GM10248 (cell line): Measurements from ENCODE around the gene ZNF697.
"Not testable (repeated sequence)": the region's sequence is repeated elsewhere in the genome, so short reads cannot be mapped to it uniquely, and the experiment has no call there.

ENCODE experiments used
- CTCF ChIA-PET: fragments of 300-600 bp; sonication (Branson Sonifier 250); formaldehyde crosslinking; extraction: SDS; loops from one replicate; lab custom pipeline; 2021; ENCODE audit warnings: antibody characterized with exemption; lab: Yijun Ruan, JAX
- POLR2A ChIA-PET: fragments of 350-650 bp; sonication (Branson Sonifier 250); formaldehyde crosslinking; extraction: SDS; loops from one replicate; lab custom pipeline; 2020; ENCODE audit warnings: antibody characterized with exemption; lab: Yijun Ruan, JAX
- DNase-seq: peaks from one replicate; pipeline ENCODE4 v3.0.0; 2012; ENCODE audit errors: extremely low spot score
- TF ChIP-seq, protein P1 (sequence below): IDR thresholded peaks from 2 replicates; pipeline ENCODE4 v1.5.1; 2012; ENCODE audit warnings: mild to moderate bottlenecking, low read depth; ENCODE audit errors: extremely low read depth, missing control alignments, control extremely low read depth

ZNF697 gene

DNA sequence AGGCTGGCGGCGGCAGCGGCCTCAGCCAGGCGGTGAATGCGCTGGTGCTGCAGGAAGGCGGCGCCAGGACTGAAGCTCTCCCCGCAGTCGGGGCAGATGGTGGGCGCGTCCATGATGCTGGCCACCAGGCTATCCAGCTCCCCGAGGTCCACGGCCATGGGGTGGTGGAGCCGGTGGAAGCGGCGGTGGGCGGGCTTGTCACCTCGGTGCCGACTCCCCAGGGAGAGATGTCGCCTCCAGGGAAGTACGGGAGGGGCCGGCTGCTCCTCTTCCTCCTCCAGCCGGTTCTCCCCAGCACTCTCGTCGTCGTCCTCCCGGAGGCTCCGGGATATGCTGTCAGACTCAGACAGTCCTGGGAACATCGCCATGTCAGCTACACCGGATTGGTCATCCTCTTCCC is 24.4 kb downstream of the ZNF697 start:
- DNase-seq, result no peak
- ChIA-PET POLR2A (no interaction called here), CTCF (interaction anchor here (1.2 to 26.6 kb wide), 3 partner anchors 9 to 40 kb away, joined by 3 to 1134 read pairs (median 28); partner anchors contain the start of gene ZNF697)
- TF ChIP-seq, protein P1, sequence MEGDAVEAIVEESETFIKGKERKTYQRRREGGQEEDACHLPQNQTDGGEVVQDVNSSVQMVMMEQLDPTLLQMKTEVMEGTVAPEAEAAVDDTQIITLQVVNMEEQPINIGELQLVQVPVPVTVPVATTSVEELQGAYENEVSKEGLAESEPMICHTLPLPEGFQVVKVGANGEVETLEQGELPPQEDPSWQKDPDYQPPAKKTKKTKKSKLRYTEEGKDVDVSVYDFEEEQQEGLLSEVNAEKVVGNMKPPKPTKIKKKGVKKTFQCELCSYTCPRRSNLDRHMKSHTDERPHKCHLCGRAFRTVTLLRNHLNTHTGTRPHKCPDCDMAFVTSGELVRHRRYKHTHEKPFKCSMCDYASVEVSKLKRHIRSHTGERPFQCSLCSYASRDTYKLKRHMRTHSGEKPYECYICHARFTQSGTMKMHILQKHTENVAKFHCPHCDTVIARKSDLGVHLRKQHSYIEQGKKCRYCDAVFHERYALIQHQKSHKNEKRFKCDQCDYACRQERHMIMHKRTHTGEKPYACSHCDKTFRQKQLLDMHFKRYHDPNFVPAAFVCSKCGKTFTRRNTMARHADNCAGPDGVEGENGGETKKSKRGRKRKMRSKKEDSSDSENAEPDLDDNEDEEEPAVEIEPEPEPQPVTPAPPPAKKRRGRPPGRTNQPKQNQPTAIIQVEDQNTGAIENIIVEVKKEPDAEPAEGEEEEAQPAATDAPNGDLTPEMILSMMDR, result no peak

DNA sequence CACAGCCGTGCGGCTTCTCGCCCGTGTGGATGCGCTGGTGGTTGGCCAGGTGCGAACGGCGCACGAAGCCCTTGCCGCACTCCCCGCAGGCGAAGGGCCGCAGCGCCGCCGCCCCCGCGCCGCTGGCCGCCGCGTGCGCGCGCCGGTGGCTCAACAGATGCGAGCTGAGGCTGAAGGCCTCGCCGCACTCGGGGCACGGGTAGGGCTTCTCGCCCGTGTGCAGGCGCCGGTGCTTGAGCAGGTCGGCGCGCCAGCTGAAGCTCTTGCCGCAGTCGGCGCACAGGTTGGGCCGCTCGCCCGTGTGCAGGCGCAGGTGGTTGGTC is 24.9 kb downstream of the ZNF697 start:
- POLR2A ChIA-PET, result no interaction called here
- CTCF ChIA-PET, result interaction anchor here (1.2 to 26.6 kb wide), 4 partner anchors 8 to 40 kb away, joined by 3 to 1134 read pairs (median 16); partner anchors contain the start of gene ZNF697
- TF ChIP-seq, protein P1, result no peak

DNA sequence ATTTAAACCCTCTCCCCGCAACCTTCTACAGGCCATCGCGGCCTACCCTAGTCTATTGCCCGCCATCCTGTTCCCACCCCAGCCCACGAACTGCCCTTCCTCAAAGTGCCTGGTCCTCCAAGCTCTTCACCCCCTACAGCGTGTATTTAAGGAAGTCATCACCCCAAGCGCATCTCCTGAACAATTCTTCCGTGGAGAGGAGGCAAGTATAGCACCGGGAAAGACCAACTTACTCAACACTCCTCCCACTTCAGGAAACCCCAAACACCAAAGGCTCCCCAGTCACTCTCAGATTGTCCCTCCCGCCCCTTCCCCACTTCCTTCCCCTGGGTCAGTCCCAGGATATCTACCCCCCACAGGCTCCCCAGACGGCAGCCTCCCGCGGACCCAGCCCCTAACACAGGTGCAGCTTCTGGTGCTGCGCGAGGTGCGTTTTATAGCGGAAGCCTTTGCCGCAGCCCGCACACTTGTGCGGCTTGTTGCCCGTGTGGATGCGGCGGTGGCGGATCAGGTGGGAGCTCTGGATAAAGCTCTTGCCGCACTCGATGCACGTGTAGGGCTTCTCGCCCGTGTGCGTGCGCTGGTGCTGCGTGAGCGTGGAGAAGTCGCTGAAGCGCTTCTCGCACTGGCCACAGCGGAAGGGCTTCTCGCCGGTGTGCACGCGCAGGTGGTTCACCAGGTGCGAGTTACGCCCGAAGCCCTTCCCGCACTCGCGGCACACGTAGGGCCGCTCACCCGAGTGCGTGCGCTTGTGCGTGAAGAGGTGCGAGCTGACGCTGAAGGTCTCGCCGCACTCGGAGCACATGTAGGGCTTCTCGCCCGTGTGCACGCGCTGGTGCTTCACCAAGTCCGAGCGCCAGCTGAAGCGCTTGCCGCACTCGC is 25.5 kb downstream of the ZNF697 start:
- ChIA-PET POLR2A (no interaction called here), CTCF (interaction anchor here (0.9 to 26.6 kb wide), 5 partner anchors 7 to 41 kb away, joined by 5 to 1134 read pairs (median 18); partner anchors contain the start of gene ZNF697)
- DNase-seq, result no peak
- TF ChIP-seq, protein P1, result no peak

More for the DNA sequence above, 24.9 kb downstream of the ZNF697 start:
- DNase-seq, result no peak

DNA sequence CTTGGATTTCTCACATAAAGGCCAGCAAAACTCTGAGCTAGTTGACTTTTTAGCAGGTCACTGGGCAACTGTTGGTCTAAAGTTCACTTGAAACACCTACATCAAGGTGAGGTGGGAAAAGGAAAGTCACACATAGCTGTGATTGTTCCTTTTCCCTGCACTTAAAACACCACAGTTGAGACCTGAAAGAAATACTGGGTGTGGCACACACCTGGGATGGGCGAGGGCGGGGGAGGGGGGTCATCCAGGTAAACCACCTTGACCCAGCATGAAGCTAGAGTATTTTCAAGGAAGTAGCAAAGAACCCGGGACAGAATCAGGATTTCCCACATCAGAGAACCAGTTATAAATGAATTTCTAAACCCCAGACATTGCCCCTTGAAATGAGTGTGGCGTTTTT is 26.4 kb downstream of the ZNF697 start:
- CTCF ChIA-PET, result interaction anchor here (0.9 to 26.6 kb wide), 4 partner anchors 9 to 42 kb away, joined by 5 to 1134 read pairs (median 12); partner anchors contain the start of gene ZNF697
- TF ChIP-seq, protein P1, result no peak
- DNase-seq, result no peak
- POLR2A ChIA-PET, result no interaction called here

DNA sequence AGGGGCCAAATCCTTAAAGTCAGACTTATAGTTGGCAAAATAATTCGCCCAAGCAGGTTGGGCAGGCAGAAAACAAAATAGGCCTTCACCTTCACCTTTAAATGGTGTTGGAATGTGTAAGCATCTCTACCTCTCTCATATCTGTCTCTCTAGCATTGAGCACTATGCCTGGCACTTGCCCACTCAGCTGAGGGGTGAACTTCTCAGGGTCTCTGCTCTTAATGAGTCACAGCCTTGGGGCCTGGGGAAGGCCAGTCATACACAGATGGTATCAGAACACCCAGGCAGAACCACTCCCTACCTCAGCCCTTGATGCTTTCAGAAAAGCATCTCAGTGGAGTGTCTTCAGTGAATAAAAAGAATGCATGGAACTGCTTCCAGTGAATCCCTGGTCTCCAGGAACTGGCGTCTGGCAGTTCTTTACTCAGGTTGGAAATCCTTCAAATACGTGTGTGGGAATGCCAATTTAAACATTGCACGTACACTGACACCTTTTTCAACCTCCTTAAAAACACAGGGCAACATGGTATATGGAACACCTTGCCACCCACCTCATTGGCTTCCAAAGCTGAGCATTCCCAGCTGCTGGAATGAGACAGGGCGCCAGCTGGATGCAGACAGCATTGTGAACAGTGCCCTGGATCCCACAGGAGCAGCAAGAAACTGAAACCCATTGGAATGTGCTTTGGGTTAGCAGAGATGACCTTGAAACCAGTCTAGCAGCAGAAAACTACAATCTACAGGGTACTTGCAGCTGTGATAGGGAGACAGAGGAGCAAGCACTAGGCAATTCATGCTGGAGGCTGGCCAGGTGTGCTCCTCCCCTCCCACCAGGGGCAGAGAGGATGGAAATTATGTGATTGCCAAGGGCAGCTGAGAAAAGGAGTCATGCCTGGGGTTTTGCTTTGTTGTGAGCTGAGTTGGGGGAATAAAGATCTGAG is 30.0 kb downstream of the ZNF697 start:
- no peak for DNase-seq
- ChIA-PET CTCF (interaction anchor here (26.6 kb wide), 1 partner anchor 45 kb away, joined by 1134 read pairs; the partner anchor contains the start of gene ZNF697), POLR2A (no interaction called here)
- TF ChIP-seq, protein P1, result no peak

DNA sequence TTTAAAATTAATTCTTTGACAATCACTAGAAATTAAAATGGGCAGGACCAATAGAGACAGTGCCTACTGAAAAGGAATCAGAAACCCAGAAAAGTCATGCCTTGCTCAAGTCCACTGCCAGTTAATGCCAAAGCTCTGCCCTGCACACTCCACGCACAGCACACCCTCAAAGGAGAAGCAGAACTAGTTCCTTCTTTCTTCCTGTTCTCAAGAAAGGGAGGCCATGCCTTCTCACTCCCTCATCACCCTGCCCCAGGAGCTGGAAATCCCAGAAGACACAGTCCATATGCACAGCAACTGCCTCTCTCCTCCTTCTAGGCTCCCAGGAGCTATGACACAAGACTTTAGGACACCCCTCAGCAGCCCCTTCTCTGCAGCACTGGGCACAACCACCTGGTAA is 31.3 kb downstream of the ZNF697 start:
- CTCF ChIA-PET, result interaction anchor here (2.2 to 26.6 kb wide), 3 partner anchors 9 to 127 kb away, joined by 7 to 1134 read pairs (median 28); partner anchors contain the start of gene ZNF697
- DNase-seq, POLR2A ChIA-PET: not testable (repeated sequence)

DNA sequence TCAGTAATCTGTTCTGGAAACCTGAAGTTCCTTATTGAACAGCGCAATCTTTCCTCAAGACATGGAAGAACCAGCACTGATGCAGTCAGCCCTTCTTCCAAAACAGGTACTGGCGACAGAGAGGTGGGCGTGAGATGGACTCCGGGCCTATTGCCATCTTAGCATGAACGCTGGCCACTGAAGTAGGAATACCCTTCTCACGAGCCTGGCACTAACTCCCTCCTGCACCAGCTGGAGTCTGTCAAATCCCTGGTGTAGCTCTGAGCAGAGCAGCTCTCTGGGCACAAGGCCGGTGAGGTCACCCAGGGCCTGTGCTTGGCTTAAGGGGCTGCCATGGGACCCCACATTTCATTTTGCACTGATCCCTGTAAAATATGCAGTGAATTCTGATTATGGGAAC is 33.0 kb downstream of the ZNF697 start:
- POLR2A ChIA-PET, DNase-seq: not testable (repeated sequence)
- CTCF ChIA-PET, result interaction anchor here (1.0 to 26.6 kb wide), 7 partner anchors 10 to 396 kb away, joined by 3 to 1134 read pairs (median 7); partner anchors contain the start of gene ZNF697
